K562 (cell line): ENCODE results near the gene HYAL3. TPM values are rescaled to one million over a fixed set of nuclear protein-coding genes. Genes with fewer than 3 reads are reported as not detected.

Source experiments
- BCL6 ChIP-seq: fragments of 250-450 bp; sonication (Bioruptor Pico); IDR thresholded peaks from 2 replicates; pipeline ENCODE4 v1.4.0; 2020
- BCOR ChIP-seq: fragments of 450-650 bp; IDR thresholded peaks from 2 replicates; pipeline ENCODE4 v1.6.1; 2016
- BRD9 ChIP-seq: fragments of 450-650 bp; IDR thresholded peaks from 2 replicates; pipeline ENCODE4 v1.6.1; 2018; ENCODE audit warnings: low read depth; ENCODE audit not compliant: partially characterized antibody
- CEBPB ChIP-seq: fragments of 450-650 bp; IDR thresholded peaks from 2 replicates; pipeline ENCODE4 v1.6.1; 2016; ENCODE audit warnings: missing genetic modification characterization, missing compliant biosample characterization
- ETV6 ChIP-seq, 3 experiments: fragments of 150-350 bp in 1 of 3; sonication (generic) in 1 of 3; formaldehyde crosslinking in 1 of 3; IDR thresholded peaks; 2 replicates each; pipeline versions ENCODE4 v1.6.1 to v1.8.0; 2014 to 2022; ENCODE audit warnings: borderline replicate concordance in 2 of 3, low read depth in 2 of 3, antibody characterized with exemption in 1 of 3, low read length in 1 of 3, mild to moderate bottlenecking in 1 of 3, missing genetic modification reagents in 1 of 3
- FOS ChIP-seq: IDR thresholded peaks from 3 replicates; pipeline ENCODE4 v1.6.1; 2011; ENCODE audit not compliant: insufficient read length; ENCODE audit errors: extremely low read depth
- MLLT1 ChIP-seq, 2 experiments: fragments of 450-650 bp; IDR thresholded peaks; 2 replicates each; pipeline ENCODE4 v1.6.1; 2016
- NCOA1 ChIP-seq: fragments of 450-650 bp; IDR thresholded peaks from 2 replicates; pipeline ENCODE4 v1.6.1; 2016; ENCODE audit warnings: low read depth
- SAFB ChIP-seq: fragments of 200-400 bp; formaldehyde crosslinking; IDR thresholded peaks from 2 replicates; pipeline ENCODE4 v1.6.1; 2017; ENCODE audit warnings: low read depth, low read length, borderline replicate concordance
- SUPT5H ChIP-seq: fragments of 450-650 bp; IDR thresholded peaks from 2 replicates; pipeline ENCODE4 v1.6.1; 2016
- ZC3H8 ChIP-seq: fragments of 450-650 bp; IDR thresholded peaks from 2 replicates; pipeline ENCODE4 v1.6.1; 2017
- ZNF696 ChIP-seq: fragments of 250-450 bp; sonication (Bioruptor Pico); conservative IDR thresholded peaks from 2 replicates; pipeline ENCODE4 v1.4.0; 2020; ENCODE audit warnings: mild to moderate bottlenecking, moderate library complexity
- ZNF780A ChIP-seq: fragments of 250-450 bp; sonication (Bioruptor Pico); IDR thresholded peaks from 2 replicates; pipeline ENCODE4 v1.5.0; 2021; ENCODE audit warnings: mild to moderate bottlenecking
- polyA plus RNA-seq, 8 experiments: library from polyadenylated mRNA; depleted of rRNA in 4 of 8; stranded (reverse) in 5 of 8; unstranded in 3 of 8; fragments of >200 nt; fragmentation: Nextera tagmentation in 2 of 8; fragmentation: Illumina TruSeq in 1 of 8; extraction: Ambion mirVana in 2 of 8; extraction: Trizol in 1 of 8; gene quantifications; 2 replicates each; pipeline versions ENCODE4 v1.2.1 to v1.2.3, GENCODE V29; 2011 to 2014; ENCODE audit warnings: inconsistent platforms in 1 of 8, missing spikeins in 1 of 8
- total RNA-seq, 7 experiments: library from RNA; depleted of rRNA in 6 of 7; stranded (reverse); fragments of >200 nt in 6 of 7; fragmentation: Illumina TruSeq in 2 of 7; extraction: Trizol in 2 of 7; gene quantifications; 2 replicates each; pipeline versions ENCODE4 v1.2.1 to v1.2.3, GENCODE V29; 2011 to 2021; ENCODE audit warnings: low replicate concordance in 1 of 7
- TF ChIP-seq, protein P1 (sequence below): fragments of 450-650 bp; IDR thresholded peaks from 2 replicates; pipeline ENCODE4 v1.6.1; 2018; ENCODE audit not compliant: partially characterized antibody

Gene HYAL3
- total and polyA plus RNA-seq, 9 of the 15 experiments (the other 6 are each of a cell fraction or from before 2014, with no cell fraction given), result 0.38 to 9.1 (median 6.8) TPM

DNA sequence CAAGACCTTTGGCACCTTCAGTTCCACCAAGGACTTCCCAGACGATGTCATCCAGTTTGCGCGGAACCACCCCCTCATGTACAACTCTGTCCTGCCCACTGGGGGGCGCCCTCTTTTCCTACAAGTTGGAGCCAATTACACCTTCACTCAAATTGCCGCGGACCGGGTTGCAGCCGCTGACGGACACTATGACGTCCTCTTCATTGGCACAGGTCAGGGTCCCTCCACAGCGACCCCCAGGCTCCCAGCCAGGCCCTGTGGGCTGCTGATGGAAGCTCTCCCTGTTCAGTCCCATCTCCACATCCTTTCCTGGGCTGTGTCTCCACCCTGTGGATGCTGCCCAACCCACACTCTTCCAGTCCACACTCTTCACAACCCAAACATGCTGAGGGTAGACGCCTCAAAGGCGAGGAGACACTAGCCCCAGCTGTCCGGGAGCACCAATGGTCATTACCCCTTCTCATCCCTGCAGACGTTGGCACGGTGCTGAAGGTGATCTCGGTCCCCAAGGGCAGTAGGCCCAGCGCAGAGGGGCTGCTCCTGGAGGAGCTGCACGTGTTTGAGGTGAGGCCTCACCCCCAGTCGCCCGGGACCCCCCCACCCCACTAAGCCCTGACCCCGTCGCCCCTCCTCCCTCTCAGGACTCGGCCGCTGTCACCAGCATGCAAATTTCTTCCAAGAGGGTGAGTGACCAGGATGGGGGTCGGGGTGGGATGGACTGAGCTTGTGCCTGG, 24.7 kb downstream of the HYAL3 start (continued):
- TF ChIP-seq CEBPB (tag) (no peak), ZNF696 (no peak), ZC3H8 (no peak), SUPT5H (no peak), MLLT1 (IDR thresholded peaks at IDR 0.05) (peak in 1 of 2 experiments; percentile 48; a peak in 1 of 4 replicates), ZNF780A (CRISPR knock-in tag) (no peak), BCL6 (CRISPR knock-in tag) (no peak), NCOA1 (no peak), BCOR (peak; percentile 41; the same call in 1 of the 2 replicates), ETV6 (IDR thresholded peaks at IDR 0.05; ENCODE audit: borderline replicate concordance in 1 of 2, low read depth in 2 of 2, low read length in 1 of 2) (no peak), ETV6 (CRISPR knock-in tag; IDR thresholded peaks at IDR 0.05; ENCODE audit: borderline replicate concordance) (no peak), BRD9 (no peak), FOS (no peak), SAFB (no peak)
- TF ChIP-seq, protein P1, sequence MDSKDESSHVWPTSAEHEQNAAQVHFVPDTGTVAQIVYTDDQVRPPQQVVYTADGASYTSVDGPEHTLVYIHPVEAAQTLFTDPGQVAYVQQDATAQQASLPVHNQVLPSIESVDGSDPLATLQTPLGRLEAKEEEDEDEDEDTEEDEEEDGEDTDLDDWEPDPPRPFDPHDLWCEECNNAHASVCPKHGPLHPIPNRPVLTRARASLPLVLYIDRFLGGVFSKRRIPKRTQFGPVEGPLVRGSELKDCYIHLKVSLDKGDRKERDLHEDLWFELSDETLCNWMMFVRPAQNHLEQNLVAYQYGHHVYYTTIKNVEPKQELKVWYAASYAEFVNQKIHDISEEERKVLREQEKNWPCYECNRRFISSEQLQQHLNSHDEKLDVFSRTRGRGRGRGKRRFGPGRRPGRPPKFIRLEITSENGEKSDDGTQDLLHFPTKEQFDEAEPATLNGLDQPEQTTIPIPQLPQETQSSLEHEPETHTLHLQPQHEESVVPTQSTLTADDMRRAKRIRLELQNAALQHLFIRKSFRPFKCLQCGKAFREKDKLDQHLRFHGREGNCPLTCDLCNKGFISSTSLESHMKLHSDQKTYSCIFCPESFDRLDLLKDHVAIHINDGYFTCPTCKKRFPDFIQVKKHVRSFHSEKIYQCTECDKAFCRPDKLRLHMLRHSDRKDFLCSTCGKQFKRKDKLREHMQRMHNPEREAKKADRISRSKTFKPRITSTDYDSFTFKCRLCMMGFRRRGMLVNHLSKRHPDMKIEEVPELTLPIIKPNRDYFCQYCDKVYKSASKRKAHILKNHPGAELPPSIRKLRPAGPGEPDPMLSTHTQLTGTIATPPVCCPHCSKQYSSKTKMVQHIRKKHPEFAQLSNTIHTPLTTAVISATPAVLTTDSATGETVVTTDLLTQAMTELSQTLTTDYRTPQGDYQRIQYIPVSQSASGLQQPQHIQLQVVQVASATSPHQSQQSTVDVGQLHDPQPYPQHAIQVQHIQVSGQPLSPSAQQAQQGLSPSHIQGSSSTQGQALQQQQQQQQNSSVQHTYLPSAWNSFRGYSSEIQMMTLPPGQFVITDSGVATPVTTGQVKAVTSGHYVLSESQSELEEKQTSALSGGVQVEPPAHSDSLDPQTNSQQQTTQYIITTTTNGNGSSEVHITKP, result no peak
